GM18867 (cell line): ENCODE measurements around the gene SH2D3C.
"Not testable (repeated sequence)": the region's sequence is repeated elsewhere in the genome, so short reads cannot be mapped to it uniquely, and the experiment has no call there.

Experiments used
- ATAC-seq: cut with Tn5 transposase; IDR thresholded peaks from one replicate; pipeline ENCODE4 v1.9.1; 2021; ENCODE audit warnings: mild to moderate bottlenecking, moderate library complexity; ENCODE audit not compliant: unreplicated experiment

The SH2D3C gene

DNA sequence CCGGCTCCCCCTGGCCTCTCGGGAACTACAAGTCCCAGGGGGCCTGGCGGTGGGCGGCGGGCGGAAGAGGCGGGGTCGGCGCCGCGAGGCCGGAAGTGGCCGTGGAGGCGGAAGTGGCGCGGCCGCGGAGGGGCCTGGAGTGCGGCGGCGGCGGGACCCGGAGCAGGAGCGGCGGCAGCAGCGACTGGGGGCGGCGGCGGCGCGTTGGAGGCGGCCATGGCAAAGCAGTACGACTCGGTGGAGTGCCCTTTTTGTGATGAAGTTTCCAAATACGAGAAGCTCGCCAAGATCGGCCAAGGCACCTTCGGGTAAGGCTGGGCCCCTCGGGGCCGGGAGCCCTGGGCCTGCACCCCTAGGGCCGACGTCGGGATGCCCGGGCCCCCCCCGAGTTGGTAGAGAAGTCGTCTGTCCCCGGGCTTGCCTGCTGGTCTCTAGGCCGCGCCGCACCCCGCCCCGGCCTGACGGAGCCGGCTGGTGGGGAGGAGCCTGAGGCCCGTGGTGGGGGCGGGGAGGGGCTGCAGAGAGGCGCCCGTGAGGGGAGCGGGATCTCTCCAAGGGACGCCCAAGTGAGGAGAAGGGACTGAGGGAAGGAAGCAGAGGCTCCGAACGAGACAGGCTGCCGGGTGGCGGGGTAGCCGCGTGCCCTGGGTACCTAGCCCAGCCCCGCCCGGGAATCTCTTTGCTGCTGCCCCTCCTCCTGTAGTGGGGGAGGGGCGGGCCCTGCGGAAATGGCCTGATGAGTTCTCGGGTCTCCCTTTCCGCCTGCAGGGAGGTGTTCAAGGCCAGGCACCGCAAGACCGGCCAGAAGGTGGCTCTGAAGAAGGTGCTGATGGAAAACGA, 7.7 kb upstream of the SH2D3C start, which contains the start of gene CDK9:
TSS of gene CDK9 (plus strand) at position 102 of the 840 bp plus-strand sequence. CDS start at position 217, 115 bp downstream.
- peak; percentile 65 for ATAC-seq

DNA sequence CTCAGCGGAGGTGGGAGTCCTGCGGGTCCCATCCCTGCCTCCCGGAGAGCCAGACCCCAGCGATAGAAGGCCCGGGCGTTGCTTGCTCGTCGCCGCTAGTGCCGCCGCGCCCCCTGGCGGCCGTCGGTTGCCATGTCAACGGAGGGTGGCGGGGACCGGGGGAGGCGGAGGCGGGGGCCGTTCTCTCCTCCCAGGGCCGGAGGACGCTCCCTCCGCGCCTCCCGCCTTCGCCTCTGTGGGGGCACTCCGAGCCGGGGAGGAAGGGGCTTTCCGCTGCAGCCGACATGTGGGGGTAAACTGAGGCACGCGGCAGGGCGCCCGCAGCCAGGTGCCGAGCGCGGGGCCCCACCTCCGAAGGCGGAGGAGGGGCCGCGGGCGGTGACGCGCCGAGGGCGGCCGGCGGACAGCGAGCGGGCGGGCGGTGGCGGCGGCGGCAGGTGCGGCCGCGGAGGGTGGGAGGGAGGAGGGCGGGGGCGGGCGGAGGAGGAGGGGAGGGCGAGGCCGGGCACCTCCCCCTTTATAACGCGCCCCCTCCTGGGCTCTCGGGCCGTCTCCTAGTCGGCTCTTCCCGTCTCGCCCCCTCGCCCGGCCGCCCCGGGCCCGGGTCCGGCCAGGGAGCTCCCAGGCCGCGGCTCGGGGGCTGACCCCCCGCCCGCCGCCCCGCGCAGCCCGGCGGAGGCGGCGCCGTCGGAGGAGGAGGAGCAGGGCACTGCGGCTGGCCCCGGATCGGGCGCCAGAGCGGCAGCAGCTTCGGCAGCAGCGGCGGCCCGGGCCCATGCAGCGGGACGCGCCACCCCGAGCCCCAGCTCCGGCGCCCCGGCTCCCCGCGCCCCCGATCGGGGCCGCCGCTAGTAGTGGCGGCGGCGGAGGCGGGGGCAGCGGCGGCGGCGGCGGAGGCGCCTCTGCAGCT, 6.8 kb upstream of the SH2D3C start:
- peak; percentile 52 for ATAC-seq

DNA sequence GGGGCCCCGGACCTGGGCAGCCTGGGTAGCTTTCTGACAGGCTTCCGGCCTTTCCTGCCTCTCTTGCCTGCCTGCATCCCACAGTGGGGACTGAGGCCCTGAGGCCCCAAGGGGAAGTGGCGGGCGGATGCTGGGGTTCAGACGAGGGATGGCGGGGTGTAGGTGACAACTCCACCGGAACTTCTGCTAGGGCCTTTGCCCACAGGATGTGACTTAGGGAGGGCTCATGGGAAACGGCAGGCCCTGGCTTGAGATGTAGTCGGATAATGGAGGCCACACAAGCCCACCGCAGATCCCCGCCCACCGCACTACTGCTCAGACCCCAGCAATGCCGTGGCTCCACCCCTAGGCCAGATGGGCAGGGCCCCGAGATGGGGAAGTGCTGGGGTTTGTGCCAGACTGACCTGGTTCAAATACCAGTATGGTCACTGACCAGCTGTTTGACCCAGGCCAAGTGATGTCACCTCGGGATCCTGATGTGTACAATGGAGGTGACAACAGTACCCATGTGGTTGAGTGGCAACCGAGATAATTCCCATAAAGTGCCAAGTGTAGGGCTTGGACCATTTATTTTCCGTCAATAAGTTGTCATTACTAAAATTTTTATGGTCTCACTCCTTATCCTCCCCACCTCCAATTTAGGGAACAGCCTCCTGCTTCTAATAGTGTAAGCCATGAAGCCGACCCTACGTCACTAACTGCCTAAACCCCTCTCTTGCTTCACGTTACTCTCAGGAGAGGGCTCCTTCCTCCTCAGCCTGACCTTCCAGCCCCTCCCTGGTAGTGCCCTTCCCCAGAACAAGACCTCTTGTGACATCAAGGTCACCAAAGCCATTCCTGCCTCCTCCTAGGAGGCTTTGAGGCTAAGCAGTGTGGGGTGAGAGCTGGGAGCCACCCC, 4.9 kb upstream of the SH2D3C start:
- no peak for ATAC-seq

DNA sequence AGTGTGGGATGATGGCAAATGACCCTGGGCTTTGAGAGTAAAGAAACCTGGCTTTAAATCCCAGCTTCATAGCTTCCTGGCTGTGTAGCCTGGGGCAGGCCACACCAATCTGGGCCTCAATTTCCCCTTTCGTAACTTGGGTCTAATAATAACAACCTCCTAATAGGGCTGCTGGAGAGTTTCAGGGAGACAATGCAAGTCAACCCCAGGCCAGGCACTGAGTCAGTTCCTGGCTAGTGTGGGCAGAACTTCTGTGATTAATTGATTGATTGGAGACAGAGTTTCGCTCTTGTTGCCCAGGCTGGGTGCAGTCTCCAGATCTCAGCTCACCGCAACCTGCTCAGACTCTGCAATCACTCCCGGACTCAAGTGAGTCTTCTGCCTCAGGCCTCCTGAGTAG, 3.3 kb upstream of the SH2D3C start:
- ATAC-seq, result no peak

DNA sequence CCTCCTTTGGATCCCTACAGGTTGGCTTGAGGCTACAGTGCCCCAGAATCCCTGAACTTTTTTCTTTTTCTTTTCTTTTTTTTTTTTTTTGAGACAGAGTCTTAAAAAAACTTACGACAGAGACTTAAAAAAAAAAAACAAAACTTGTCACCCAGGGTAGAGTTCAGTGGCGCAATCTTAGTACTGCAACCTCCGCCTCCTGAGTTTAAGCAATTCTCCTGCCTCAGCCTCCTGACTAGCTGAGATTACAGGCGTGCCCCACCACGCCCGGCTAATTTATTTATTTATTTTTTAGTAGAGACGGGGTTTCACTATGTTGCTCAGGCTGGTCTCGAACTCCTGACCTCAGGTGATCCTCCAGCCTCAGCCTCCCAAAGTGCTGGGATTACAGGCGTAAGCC, 2.4 kb upstream of the SH2D3C start:
- not testable (repeated sequence) for ATAC-seq

DNA sequence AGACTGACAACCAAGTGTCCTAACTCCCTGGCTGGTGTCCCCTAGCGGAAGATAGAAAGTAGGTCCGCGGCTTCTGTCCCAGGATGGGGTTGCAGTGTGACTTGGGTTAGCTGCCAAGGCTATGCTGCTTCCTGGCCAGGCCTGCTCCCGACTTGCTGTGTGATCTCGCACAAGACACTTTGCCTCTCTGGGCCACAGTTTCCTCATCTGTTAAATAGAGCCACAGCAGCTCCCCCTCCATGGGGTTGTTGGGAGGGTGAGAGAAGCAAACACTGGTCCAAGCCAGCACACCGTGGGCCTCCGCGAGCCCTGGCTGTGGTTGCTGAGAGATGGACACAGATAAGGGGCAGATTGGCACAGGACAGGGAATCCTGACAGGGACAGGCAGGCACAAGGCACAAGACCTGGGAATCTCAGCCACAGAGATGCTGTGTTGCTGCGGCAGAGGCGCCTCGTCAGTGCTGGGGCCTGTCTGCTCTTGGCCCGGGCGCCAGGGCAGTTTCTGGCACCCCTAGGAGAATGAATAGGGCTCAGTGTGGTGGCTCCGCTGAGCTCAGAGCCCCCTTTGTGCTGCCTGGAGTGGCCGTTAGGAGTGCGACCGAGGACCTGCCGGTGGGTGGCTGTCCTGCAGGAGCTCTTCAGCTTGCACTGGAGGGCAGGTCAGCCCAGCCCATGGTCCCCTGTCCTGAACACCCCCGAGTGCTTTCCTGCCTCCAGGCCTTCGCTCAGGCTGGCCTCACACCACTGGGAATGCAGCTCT, 1.8 kb upstream of the SH2D3C start:
- no peak for ATAC-seq

DNA sequence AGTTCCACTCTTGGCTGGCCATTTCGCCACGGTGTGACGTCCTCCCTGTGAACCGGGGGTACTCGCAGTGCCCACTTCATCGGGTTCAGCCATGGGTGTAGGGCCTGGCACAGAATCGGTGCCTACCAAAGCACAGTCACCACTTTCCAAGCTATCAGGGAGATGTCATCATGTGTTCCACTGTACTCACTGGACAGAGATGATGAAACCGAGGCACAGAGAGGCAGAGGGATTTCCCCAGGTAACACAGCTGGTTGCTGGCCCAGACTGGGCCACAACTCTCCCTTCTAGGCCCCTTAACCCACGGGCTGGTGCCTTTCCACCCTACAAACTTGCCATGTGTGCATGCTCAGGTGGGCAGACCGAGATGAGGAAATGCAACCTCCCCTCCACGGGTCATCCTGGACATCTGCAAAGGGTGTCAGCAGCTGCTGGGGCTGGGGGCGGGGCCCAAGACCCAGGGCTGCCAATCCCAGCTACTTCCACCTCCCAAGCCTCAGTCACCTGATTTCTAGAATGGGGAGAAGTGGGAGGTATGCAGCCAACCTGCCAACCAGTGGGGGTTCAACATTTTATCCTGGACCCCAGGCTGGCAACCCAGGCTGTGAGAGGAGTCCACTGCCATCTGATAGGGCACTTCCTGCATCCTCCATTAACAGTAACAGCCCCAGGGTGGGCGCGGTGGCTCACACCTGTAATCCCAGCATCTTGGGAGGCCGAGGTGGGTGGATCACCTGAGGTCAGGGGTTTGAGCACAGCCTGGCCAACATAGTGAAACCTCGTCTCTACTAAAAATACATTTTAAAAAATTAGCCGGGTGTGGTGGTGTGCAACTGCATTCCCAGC, 893 bp upstream of the SH2D3C start:
- peak; percentile 44 for ATAC-seq

DNA sequence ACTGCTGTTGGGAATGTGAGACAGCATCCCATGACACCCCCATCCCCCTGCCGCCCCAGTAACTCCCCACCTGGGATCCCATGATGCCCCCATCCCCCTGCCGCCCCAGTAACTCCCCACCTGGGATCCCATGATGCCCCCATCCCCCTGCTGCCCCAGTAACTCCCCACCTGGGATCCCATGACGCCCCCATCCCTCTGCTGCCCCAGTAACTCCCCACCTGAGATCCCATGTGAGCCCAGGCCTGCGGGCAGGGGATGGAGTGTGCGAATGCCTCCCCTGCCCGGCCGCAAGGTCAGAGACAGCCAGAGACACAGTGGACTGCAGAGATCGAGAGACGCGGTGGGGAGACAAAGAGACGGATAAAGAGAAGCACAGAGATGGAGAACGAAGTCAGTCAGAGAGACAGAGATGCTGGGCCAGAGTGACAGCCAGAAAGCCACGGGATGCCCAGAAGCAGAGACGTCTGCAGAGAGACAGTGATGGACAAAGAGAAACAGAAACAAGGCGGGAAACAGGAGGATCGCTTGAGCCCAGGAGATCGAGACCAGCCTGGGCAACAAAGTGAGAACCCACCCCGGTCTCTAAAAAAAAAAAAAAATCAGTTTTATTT, 992 bp downstream of the SH2D3C start:
- ATAC-seq, result no peak

DNA sequence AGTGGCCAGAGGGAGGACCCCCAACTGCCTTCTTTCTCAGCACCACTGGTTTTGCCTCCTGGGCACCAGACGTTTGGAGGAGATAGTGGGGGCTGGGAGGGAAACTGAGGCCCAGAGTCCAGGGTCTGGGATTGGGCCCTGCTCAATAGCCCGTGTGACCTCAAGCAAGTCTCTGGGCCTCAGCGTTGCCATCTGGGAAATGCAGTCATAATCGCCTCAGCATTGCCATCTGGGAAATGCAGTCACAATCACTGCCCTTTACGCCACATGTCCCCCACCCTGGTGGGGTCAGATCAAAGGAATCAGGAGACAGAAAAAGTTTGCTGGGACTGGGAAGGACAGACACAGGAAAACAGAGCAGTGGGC, 1.6 kb downstream of the SH2D3C start:
- ATAC-seq, result no peak

DNA sequence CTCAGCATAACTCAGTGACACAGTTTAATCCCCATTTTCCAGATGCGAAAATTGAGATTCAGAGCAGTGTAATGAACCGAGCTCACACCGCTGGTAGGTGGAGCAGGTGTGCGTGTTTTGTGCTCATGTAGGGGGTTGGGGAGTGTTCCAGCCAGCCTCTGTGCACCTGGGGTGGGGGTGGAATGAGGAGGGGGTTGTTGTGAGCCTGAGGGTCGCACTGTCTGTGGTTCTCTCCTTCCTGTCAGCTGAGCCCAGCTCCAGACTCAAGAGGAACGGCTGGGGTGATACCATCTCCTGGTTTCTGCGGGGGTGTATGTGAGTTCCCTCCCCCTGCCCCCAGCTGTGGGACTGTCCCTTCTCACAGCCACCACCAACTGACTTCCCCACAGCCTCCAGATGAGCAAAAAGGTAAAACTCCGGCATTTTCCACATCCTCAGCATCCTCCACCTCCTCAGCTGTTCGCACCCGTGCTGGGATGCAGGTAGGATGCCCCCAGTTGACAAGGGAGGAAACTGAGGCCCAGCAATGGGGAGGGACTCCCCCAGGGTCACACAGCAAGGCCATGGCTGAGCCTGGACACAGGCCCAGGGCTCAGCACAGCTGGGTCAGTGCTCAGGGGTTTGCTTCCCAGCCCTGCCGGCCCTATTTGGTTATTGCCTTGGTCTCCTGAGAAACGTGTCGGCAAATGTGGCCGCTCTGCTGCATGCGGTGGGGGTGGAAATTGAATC, 2.1 kb downstream of the SH2D3C start:
- no peak for ATAC-seq

DNA sequence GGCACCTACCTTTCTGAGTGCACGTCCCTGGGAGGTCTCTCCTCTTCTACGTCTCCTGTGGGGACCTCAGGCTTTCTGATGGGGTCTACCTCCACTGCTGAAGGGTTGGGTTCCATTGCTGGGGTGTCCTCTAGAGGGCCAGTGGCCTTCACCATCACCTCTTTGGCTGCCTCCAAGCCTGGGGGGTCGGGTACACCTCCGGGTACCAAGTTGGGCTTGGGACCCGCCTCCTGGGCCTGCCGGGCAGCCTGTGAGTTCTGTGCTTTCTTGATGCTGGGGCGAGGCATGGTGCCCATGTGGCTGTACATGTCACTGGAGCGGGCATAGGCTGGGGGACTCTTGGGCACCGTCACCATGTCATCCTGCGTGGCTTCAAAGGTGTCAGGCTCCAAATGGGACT, 4.5 kb downstream of the SH2D3C start:
- no peak for ATAC-seq

DNA sequence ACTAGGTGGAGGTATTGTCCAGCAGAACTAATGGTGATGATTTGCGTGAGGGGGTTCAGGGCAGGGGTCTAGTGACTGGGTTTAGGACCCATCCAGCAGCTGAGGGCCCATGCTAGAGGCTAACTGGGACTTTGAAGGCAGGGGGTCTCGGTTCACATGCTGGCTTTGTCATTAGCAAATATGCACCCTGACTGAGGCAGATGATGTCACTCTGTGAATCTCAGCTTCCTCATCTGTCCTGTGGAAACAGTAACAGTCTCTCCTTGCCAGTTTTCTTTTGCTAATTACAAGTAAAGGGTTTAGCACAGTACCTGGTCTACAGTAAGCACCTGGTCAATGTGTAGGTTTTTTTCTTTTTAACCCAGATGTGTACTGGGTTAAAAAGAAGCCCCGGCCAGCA, 5.2 kb downstream of the SH2D3C start:
- ATAC-seq, result no peak

DNA sequence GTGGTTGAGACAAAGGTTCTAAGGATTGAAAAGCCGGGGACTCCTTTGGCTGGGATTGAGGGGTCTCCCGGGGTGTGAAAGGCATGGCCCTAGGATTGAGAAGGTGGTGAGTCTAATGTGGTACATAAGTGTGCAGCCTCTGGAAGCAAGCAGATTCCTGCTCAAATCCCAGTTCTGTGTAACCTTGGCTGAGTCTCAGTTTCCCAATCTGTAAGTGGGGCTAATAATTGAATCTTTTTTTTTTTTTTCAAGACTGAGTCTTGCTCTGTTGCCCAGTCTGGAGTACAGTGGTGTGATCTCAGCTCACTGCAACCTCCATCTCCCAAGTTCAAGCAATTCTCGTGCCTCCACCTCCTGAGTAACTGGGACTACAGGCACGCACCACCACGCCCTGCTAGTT, 5.9 kb downstream of the SH2D3C start:
- ATAC-seq, result no peak

DNA sequence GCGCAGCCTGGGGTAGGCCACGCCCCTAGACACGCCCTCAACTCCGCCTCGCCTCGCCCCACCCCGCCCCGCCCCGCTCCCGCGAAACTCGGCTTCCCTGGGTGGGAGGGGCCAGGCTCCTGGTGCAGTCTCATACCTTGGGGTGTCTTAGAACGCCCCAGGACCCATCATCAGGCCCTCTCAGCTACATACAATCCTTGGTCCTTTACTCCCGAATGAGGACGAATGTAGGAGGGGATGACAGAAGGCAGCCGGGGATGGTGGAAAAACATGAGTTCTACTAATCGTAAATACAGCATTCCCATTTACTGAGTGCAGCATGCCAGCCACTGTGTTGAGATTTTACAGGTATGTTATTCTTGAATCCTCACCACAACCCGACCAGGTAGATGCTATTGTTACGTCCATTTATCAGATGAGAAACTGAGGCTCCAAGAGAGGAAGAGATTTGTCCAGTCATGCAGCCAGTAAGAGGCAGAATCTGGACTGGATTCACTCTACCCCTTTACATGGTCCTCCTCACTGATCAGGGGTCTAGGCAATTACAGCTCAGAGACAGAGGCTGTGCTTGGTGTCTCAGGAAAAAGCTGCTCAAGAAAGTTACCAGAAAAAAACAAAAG, 6.8 kb downstream of the SH2D3C start:
- no peak for ATAC-seq

DNA sequence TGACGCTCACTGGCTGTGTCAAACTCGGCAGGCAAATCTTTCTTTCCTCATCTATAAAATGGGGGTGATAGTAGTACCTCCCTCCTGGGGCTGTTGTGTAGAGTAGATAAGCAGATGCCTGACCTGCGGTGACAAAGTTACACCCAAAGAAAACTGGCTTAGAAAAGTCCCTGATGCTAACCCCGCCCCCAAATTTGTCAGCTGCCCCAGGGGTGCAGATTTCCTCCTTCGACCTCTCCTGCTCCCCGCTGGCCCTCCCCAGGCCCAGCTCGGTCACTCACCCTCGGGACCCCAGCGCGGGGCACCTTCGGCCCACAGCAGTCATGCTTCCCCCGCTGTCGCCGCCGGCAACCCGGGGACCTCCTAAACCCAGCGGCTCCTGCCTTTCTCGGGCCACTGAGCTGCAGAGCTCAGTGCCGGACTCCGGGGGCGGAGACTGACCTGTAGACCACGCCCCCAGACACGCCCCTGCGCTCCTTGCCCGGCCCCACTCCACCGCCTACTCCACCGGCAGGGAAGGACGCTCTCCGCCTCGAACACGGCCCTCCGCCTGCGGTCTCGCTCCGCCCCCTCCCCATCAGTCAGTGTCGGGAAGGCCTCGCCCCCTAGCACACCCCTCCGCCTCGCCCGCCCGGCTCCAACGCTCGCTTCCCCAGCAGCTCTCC, 7.4 kb downstream of the SH2D3C start:
- ATAC-seq, result peak; percentile 86

DNA sequence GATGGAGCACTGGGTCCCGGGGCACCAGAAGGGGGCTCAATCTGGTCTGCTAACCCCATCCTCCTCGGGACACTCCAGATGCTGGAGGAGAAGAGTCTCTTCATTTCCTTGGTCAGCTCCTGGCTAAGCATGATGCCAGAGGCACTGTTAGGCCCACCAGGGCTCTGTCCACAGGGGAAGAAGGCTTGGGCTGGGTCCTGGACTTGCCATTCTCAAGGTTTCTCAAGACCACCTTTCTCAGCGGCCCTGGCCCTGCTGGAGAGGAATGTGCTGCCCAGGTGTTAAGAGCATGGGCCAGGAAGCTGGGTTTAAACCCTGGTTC, 7.9 kb downstream of the SH2D3C start:
- ATAC-seq, result no peak

DNA sequence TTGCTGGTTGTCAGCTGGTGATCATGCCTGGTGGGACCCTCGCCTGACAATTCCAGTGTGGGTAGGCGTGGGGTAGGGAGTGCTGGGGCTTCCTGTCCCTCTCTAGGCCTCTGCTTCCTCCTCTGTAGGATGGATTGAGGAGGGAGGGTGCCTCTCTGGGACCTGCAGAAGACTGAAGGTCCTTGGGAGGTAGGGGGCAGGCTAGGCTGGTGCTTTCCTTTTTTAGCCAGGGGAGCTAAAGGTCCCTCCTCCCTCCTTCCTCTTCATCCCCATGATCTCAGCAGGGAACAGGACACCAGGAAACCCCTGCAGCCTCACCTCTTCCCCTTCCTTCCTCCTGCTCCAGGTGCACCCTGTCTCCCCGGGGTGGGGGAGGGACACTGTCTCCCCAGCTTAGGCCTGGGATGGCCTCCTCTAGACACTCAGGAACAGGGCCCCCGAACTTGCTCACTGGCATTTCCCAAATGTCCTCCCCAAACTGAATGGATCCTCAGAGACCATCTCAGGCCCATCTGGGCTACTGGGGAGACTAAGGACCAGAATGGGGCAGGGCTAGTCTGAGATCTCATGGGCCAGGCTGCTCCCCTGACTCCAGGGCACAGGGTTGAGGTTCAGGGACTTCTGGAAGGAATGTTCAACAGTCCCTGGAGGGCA, 8.4 kb downstream of the SH2D3C start:
- ATAC-seq, result no peak
